Neuronal stem cell (in vitro differentiated cells): ENCODE data around the gene OR10H5.
"Not testable (repeated sequence)": the region's sequence is repeated elsewhere in the genome, so short reads cannot be mapped to it uniquely, and the experiment has no call there.

ENCODE experiments used
- DNase-seq: peaks from one replicate; pipeline ENCODE4 v3.0.0-alpha.2; 2013; ENCODE audit warnings: low spot score
- H2AFZ ChIP-seq: one replicate; pipeline ENCODE4 v1.6.1; 2013; ENCODE audit warnings: mild to moderate bottlenecking, low read length, inconsistent platforms
- H2AK5ac ChIP-seq: 2 replicates; pipeline ENCODE4 v1.6.1; 2013; ENCODE audit warnings: low read depth, mild to moderate bottlenecking, inconsistent platforms, low read length, moderate library complexity, mixed read lengths
- H2BK120ac ChIP-seq: 2 replicates; pipeline ENCODE4 v1.6.1; 2013; ENCODE audit warnings: low read depth, mild to moderate bottlenecking, inconsistent platforms, low read length, moderate library complexity, mixed read lengths
- H2BK12ac ChIP-seq: one replicate; pipeline ENCODE4 v1.6.1; 2013; ENCODE audit warnings: low read length, inconsistent platforms
- H2BK15ac ChIP-seq: 2 replicates; pipeline ENCODE4 v1.6.1; 2013; ENCODE audit warnings: mild to moderate bottlenecking, low read length, inconsistent platforms, mixed read lengths
- H2BK5ac ChIP-seq: one replicate; pipeline ENCODE4 v1.6.1; 2013; ENCODE audit warnings: inconsistent platforms, mild to moderate bottlenecking, low read length, moderate library complexity
- H3K14ac ChIP-seq: one replicate; pipeline ENCODE4 v1.6.1; 2013; ENCODE audit warnings: low read length, inconsistent platforms
- H3K18ac ChIP-seq: 2 replicates; pipeline ENCODE4 v1.6.1; 2013; ENCODE audit warnings: low read length, inconsistent platforms
- H3K23ac ChIP-seq: 2 replicates; pipeline ENCODE4 v1.6.1; 2013; ENCODE audit warnings: low read depth, mild to moderate bottlenecking, mixed read lengths, low read length, inconsistent platforms; ENCODE audit not compliant: poor library complexity
- H3K27ac ChIP-seq: replicated peaks from 3 replicates; pipeline ENCODE4 v1.5.1; 2013; ENCODE audit warnings: low read length, inconsistent platforms
- H3K27me3 ChIP-seq, 3 experiments: 2 replicates each; pipeline ENCODE4 v1.6.1; 2013; ENCODE audit warnings: low read length in 3 of 3, mild to moderate bottlenecking in 2 of 3, inconsistent platforms in 1 of 3, low read depth in 1 of 3, mixed read lengths in 1 of 3, moderate library complexity in 1 of 3; ENCODE audit not compliant: control insufficient read depth in 3 of 3, insufficient read depth in 3 of 3
- H3K36me3 ChIP-seq, 2 donors: replicated peaks in 1 of 2; 2 replicates each; pipeline ENCODE4 v1.6.1; 2013; ENCODE audit warnings: low read length in 2 of 2; ENCODE audit not compliant: control insufficient read depth in 2 of 2, insufficient read depth in 2 of 2
- H3K4ac ChIP-seq: 2 replicates; pipeline ENCODE4 v1.6.1; 2013; ENCODE audit warnings: inconsistent platforms, mild to moderate bottlenecking, low read length, moderate library complexity
- H3K4me1 ChIP-seq, 2 donors: 1 replicate in 1 of 2; 2 replicates in 1 of 2; pipeline ENCODE4 v1.6.1; 2013; ENCODE audit warnings: low read length in 2 of 2, low read depth in 1 of 2; ENCODE audit not compliant: control insufficient read depth in 2 of 2, insufficient read depth in 1 of 2
- H3K4me2 ChIP-seq: one replicate; pipeline ENCODE4 v1.6.1; 2013; ENCODE audit warnings: mild to moderate bottlenecking, low read length, inconsistent platforms; ENCODE audit not compliant: insufficient read depth, poor library complexity, severe bottlenecking
- H3K4me3 ChIP-seq, 2 donors: 2 replicates each; pipeline ENCODE4 v1.5.1; 2013; ENCODE audit warnings: low read length in 2 of 2, mild to moderate bottlenecking in 2 of 2, inconsistent platforms in 1 of 2, moderate library complexity in 1 of 2
- H3K79me1 ChIP-seq: one replicate; pipeline ENCODE4 v1.6.1; 2013; ENCODE audit warnings: low read depth, mild to moderate bottlenecking, inconsistent platforms, low read length, moderate library complexity
- H3K9ac ChIP-seq: one replicate; pipeline ENCODE4 v1.6.1; 2013; ENCODE audit warnings: mild to moderate bottlenecking, low read depth, low read length, inconsistent platforms; ENCODE audit not compliant: poor library complexity
- H3K9me3 ChIP-seq, 2 donors: replicated peaks in 1 of 2; 2 replicates each; pipeline versions ENCODE3 to v1.6.1; 2013; ENCODE audit warnings: low read length in 2 of 2, mild to moderate bottlenecking in 2 of 2, inconsistent platforms in 1 of 2, low read depth in 1 of 2, mixed read lengths in 1 of 2, moderate library complexity in 1 of 2; ENCODE audit not compliant: control insufficient read depth in 2 of 2, insufficient read depth in 1 of 2
- H4K8ac ChIP-seq: one replicate; pipeline ENCODE4 v1.6.1; 2013; ENCODE audit warnings: low read depth, mild to moderate bottlenecking, inconsistent platforms, low read length, moderate library complexity
- H4K91ac ChIP-seq: one replicate; pipeline ENCODE4 v1.6.1; 2013; ENCODE audit warnings: low read length, low read depth, mild to moderate bottlenecking, inconsistent platforms; ENCODE audit not compliant: poor library complexity
- WGBS, 2 donors: extraction: QIAGEN DNeasy Blood & Tissue Kit; methylation state at CpG; one replicate each; pipeline ENCODE4 v1.1.7; 2013; ENCODE audit warnings: missing lambda C conversion rate in 2 of 2, mixed read lengths in 1 of 2; ENCODE audit not compliant: insufficient read length in 2 of 2, insufficient replicate concordance in 1 of 2; ENCODE audit errors: extremely low coverage in 2 of 2; 5-methylcytosine and 5-hydroxymethylcytosine counted together

OR10H5 gene

GRCh38 chr19:15788594-15789270, 1.3 kb downstream of the OR10H5 start:
- H3K14ac ChIP-seq, result no peak overlapping the region
- H2AFZ ChIP-seq, result no peak overlapping the region
- no peak overlapping the region for H3K27ac ChIP-seq
- no peaks in the 10 kb centered on the region for H3K4me1 ChIP-seq
- H3K9ac ChIP-seq, result no peak overlapping the region
- no peaks in the 10 kb centered on the region for H3K36me3 ChIP-seq
- H3K4ac ChIP-seq, result no peak overlapping the region
- H3K79me1 ChIP-seq, result no peaks in the 10 kb centered on the region
- H4K91ac ChIP-seq, result no peak overlapping the region
- H3K9me3 ChIP-seq, result peaks cover 0 to 27% of the 10 kb centered on the region in 2 donors
- H3K4me3 ChIP-seq, result no peak overlapping the region
- no peak for DNase-seq
- H2BK5ac ChIP-seq, result no peak overlapping the region
- no peak overlapping the region for H2BK120ac ChIP-seq
- peaks cover 0 to 2% (median 0%) of the 10 kb centered on the region in 3 experiments for H3K27me3 ChIP-seq
- no peak overlapping the region for H2AK5ac ChIP-seq
- no peak overlapping the region for H3K18ac ChIP-seq
- no peak overlapping the region for H2BK12ac ChIP-seq
- no peak overlapping the region for H3K4me2 ChIP-seq
- H2BK15ac ChIP-seq, result no peak overlapping the region
- WGBS, 2 donors, result no CpG with 5 or more reads among the region's 4 CpGs
- H3K23ac ChIP-seq, result no peak overlapping the region
- no peak overlapping the region for H4K8ac ChIP-seq

- no peak for DNase-seq
- Histone ChIP-seq H2AK5ac (no peak overlapping the region), H2BK15ac (no peak overlapping the region), H4K8ac (no peak overlapping the region), H2AFZ (no peak overlapping the region), H3K14ac (no peak overlapping the region), H3K4me2 (no peak overlapping the region), H4K91ac (no peak overlapping the region), H3K4me3 (peak overlapping the region in 1 of 2 donors; percentile 26), H3K18ac (no peak overlapping the region), H3K27ac (no peak overlapping the region), H3K4ac (no peak overlapping the region), H2BK5ac (no peak overlapping the region), H2BK120ac (no peak overlapping the region), H2BK12ac (no peak overlapping the region), H3K9me3 (peaks cover 0 to 27% of the 10 kb centered on the region in 2 donors), H3K9ac (no peak overlapping the region), H3K36me3 (no peaks in the 10 kb centered on the region), H3K4me1 (no peaks in the 10 kb centered on the region), H3K23ac (no peak overlapping the region), H3K27me3 (peaks cover 0 to 2% (median 0%) of the 10 kb centered on the region in 3 experiments), H3K79me1 (no peaks in the 10 kb centered on the region)
- no CpG with 5 or more reads among the region's 6 CpGs for WGBS, 2 donors
Observed at GRCh38 chr19:15790096-15790495, 2.6 kb downstream of the OR10H5 start.

- H2AFZ ChIP-seq, H3K23ac ChIP-seq, H2BK5ac ChIP-seq, H3K18ac ChIP-seq, H2AK5ac ChIP-seq, H4K91ac ChIP-seq, DNase-seq, H3K4me2 ChIP-seq, H3K27ac ChIP-seq, H2BK12ac ChIP-seq, H3K14ac ChIP-seq, H2BK15ac ChIP-seq, H4K8ac ChIP-seq, H3K27me3 ChIP-seq, H3K9ac ChIP-seq, H3K4ac ChIP-seq, H3K79me1 ChIP-seq, H3K4me3 ChIP-seq, H3K36me3 ChIP-seq, H3K4me1 ChIP-seq, H2BK120ac ChIP-seq: not testable (repeated sequence)
- H3K9me3 ChIP-seq, result peaks cover 0 to 20% of the 10 kb centered on the region in 2 donors
- no CpG with 5 or more reads among the region's 18 CpGs for WGBS, 2 donors
Observed at GRCh38 chr19:15794279-15794678, 6.8 kb downstream of the OR10H5 start.

- Histone ChIP-seq H3K14ac (no peak overlapping the region), H3K9ac (no peak overlapping the region), H3K79me1 (no peaks in the 10 kb centered on the region), H3K23ac (no peak overlapping the region), H3K27me3 (peaks cover 0 to 3% (median 0%) of the 10 kb centered on the region in 3 experiments), H2BK15ac (no peak overlapping the region), H4K8ac (no peak overlapping the region), H3K36me3 (no peaks in the 10 kb centered on the region), H3K9me3 (peaks cover 0 to 21% of the 10 kb centered on the region in 2 donors), H2AK5ac (no peak overlapping the region), H4K91ac (no peak overlapping the region), H2BK12ac (no peak overlapping the region), H3K4me2 (no peak overlapping the region), H2BK120ac (no peak overlapping the region), H2BK5ac (no peak overlapping the region), H2AFZ (no peak overlapping the region), H3K4ac (no peak overlapping the region), H3K18ac (no peak overlapping the region), H3K27ac (no peak overlapping the region), H3K4me1 (no peaks in the 10 kb centered on the region), H3K4me3 (no peak overlapping the region)
- no CpG with 5 or more reads among the region's 7 CpGs for WGBS, 2 donors
- DNase-seq, result no peak
Observed at GRCh38 chr19:15810335-15810734, 22.9 kb downstream of the OR10H5 start.
